ENCODE measurements around the gene MAF.

- TF ChIP-seq CTCF (IDR thresholded peaks at IDR 0.05; ENCODE audit: low read depth, low read length) (no peak), EZH2phosphoT487 (IDR thresholded peaks at IDR 0.05; ENCODE audit: low read depth) (no peak)
Measured at GRCh38 chr16:79593754-79594153, 6.8 kb downstream of the MAF start.
